GM12872 (cell line): Measurements from ENCODE around the gene CASP8.

Experiments used
- TF ChIP-seq, protein P1 (sequence below): IDR thresholded peaks from 3 replicates; pipeline ENCODE4 v1.5.1; 2011; ENCODE audit warnings: low read depth, mild to moderate bottlenecking, low read length, moderate library complexity; ENCODE audit not compliant: insufficient read depth

The CASP8 gene

GRCh38 chr2:201313362-201313761 is 53.0 kb downstream of the CASP8 start:
- TF ChIP-seq, protein P1, sequence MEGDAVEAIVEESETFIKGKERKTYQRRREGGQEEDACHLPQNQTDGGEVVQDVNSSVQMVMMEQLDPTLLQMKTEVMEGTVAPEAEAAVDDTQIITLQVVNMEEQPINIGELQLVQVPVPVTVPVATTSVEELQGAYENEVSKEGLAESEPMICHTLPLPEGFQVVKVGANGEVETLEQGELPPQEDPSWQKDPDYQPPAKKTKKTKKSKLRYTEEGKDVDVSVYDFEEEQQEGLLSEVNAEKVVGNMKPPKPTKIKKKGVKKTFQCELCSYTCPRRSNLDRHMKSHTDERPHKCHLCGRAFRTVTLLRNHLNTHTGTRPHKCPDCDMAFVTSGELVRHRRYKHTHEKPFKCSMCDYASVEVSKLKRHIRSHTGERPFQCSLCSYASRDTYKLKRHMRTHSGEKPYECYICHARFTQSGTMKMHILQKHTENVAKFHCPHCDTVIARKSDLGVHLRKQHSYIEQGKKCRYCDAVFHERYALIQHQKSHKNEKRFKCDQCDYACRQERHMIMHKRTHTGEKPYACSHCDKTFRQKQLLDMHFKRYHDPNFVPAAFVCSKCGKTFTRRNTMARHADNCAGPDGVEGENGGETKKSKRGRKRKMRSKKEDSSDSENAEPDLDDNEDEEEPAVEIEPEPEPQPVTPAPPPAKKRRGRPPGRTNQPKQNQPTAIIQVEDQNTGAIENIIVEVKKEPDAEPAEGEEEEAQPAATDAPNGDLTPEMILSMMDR, result no peak

- TF ChIP-seq, protein P1, result no peak
Measured at GRCh38 chr2:201319511-201319910, 59.2 kb downstream of the CASP8 start.

DNA sequence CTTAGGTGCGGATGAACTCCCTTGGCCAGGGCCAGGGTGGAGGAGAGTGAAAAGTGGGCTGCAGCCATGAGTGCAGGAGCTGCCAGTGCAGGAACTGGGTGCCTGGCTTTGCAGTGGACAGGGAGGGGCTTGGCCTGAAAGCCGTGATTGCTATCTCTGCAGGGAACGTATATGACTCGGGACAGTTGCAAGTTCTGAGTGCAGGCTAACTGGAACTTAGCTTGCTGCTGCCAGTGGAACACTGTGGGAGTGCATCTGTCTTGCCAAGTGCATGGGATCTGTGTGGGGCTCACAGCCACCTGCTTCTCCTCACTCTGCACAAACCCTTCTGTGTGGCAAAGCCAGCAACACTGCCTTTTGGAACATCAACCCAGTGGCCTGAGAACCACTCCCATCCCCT is 59.9 kb downstream of the CASP8 start:
- TF ChIP-seq, protein P1, result no peak

- TF ChIP-seq, protein P1, result no peak
Measured at GRCh38 chr2:201320701-201321100, 60.4 kb downstream of the CASP8 start.

DNA sequence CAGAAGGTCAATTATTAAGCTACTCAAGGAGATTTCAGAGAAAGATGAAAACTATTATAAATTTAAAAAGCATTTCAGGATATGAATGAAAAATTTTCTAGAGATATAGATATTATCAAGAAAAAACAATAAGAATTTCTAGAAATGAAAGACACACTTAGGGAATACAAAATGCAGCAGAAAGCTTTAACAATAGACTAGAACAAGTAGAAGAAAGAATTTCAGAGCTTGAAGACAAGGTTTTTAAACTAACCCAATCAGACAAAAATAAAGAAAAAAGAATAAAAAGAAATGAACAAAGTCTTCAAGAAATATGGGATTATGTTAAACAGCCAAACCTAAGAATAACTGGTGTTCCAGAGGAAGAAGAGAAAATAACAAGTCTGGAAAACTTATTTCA is 62.4 kb downstream of the CASP8 start:
- TF ChIP-seq, protein P1, result no peak

DNA sequence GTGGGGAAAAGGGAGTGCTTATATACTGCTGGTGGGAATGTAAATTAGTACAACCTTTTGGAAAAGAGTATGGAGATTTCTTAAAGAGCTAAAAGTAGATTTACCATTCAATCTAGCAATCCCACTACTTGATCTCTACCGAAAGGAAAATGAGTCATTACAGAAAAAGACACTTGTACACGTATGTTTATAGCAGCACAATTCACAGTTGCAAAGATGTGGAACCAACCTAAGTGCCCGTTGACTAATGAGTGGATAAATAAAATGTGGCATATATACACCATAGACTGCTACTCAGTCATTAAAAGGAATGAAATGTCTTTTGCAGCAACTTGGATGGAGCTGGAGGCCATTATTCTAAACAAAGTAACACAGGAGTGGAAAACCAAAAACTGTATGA is 67.3 kb downstream of the CASP8 start:
- TF ChIP-seq, protein P1, result no peak

- TF ChIP-seq, protein P1, result no peak
Measured at GRCh38 chr2:201329409-201329808, 69.1 kb downstream of the CASP8 start.
